DMS79 treated with DMSO at 0.1 percent for 48 hours (cell line): Measurements from ENCODE around the gene MRGPRD.

Experiments used
- DNase-seq: peaks from one replicate; lab custom pipeline; 2025; lab: John Stamatoyannopoulos, UW

The MRGPRD gene

GRCh38 chr11:68968306-68969250 lies 12.2 kb downstream of the MRGPRD start:
- no peak for DNase-seq

- DNase-seq = no peak
Observed at GRCh38 chr11:68966894-68967780, 13.6 kb downstream of the MRGPRD start.

GRCh38 chr11:68965901-68966853 lies 14.6 kb downstream of the MRGPRD start:
- DNase-seq = no peak

GRCh38 chr11:68963779-68964178 lies 17.0 kb downstream of the MRGPRD start:
- no peak for DNase-seq

- no peak for DNase-seq
Observed at GRCh38 chr11:68962527-68963250, 18.1 kb downstream of the MRGPRD start.

GRCh38 chr11:68961245-68961644 lies 19.5 kb downstream of the MRGPRD start:
- no peak for DNase-seq

GRCh38 chr11:68960294-68961071 lies 20.3 kb downstream of the MRGPRD start:
- no peak for DNase-seq

GRCh38 chr11:68959465-68960293 lies 21.1 kb downstream of the MRGPRD start:
- DNase-seq = no peak

GRCh38 chr11:68958211-68958610 lies 22.6 kb downstream of the MRGPRD start:
- no peak for DNase-seq

GRCh38 chr11:68956547-68957254 lies 24.1 kb downstream of the MRGPRD start:
- DNase-seq = no peak

GRCh38 chr11:68956142-68956541 lies 24.6 kb downstream of the MRGPRD start:
- DNase-seq = no peak

- no peak for DNase-seq
Observed at GRCh38 chr11:68955607-68955958, 25.2 kb downstream of the MRGPRD start.

GRCh38 chr11:68954836-68955606 lies 25.8 kb downstream of the MRGPRD start:
- DNase-seq = no peak

- no peak for DNase-seq
Observed at GRCh38 chr11:68950762-68951161, 30.0 kb downstream of the MRGPRD start.

- no peak for DNase-seq
Observed at GRCh38 chr11:68950270-68950669, 30.5 kb downstream of the MRGPRD start.

GRCh38 chr11:68948935-68949334 lies 31.9 kb downstream of the MRGPRD start:
- DNase-seq = no peak

- DNase-seq = no peak
Observed at GRCh38 chr11:68948496-68948895, 32.3 kb downstream of the MRGPRD start.

- DNase-seq = no peak
Observed at GRCh38 chr11:68947151-68947550, 33.6 kb downstream of the MRGPRD start.
